Hepatocyte (in vitro differentiated cells): ENCODE measurements around the gene PKDREJ. TPM values are rescaled to one million over a fixed set of nuclear protein-coding genes. Genes with fewer than 3 reads are reported as not detected.

Source experiments
- DNase-seq: peaks from one replicate; pipeline ENCODE4 v3.0.0-alpha.2; 2016; ENCODE audit warnings: low spot score
- H2AFZ ChIP-seq: fragments of 200-600 bp; sonication (generic); 2 replicates; pipeline ENCODE4 v1.6.0; 2016; ENCODE audit warnings: antibody characterized with exemption, mild to moderate bottlenecking
- H3K27ac ChIP-seq: fragments of 200-600 bp; sonication (generic); 2 replicates; pipeline ENCODE4 v1.5.1; 2016; ENCODE audit warnings: mild to moderate bottlenecking
- H3K27me3 ChIP-seq: fragments of 200-600 bp; sonication (generic); 2 replicates; pipeline ENCODE4 v1.6.1; 2016
- H3K36me3 ChIP-seq: fragments of 200-600 bp; sonication (generic); replicated peaks from 2 replicates; pipeline ENCODE4 v1.5.1; 2016; ENCODE audit warnings: low read depth; ENCODE audit not compliant: insufficient read depth
- H3K4me1 ChIP-seq: fragments of 200-600 bp; sonication (generic); 2 replicates; pipeline ENCODE4 v1.5.1; 2016; ENCODE audit warnings: mild to moderate bottlenecking, moderate library complexity; ENCODE audit not compliant: insufficient read depth
- H3K4me2 ChIP-seq: fragments of 200-600 bp; sonication (generic); 2 replicates; pipeline ENCODE4 v1.6.0; 2016
- H3K4me3 ChIP-seq: fragments of 200-600 bp; sonication (generic); 2 replicates; pipeline ENCODE4 v1.5.1; 2016; ENCODE audit warnings: mild to moderate bottlenecking
- H3K79me2 ChIP-seq: fragments of 200-600 bp; sonication (generic); 2 replicates; pipeline ENCODE4 v1.6.0; 2017; ENCODE audit warnings: mild to moderate bottlenecking
- H3K9me2 ChIP-seq: fragments of 200-600 bp; sonication (generic); replicated peaks from 2 replicates; pipeline ENCODE4 v1.6.0; 2017; ENCODE audit warnings: mild to moderate bottlenecking; ENCODE audit not compliant: insufficient read depth
- H3K9me3 ChIP-seq: fragments of 200-600 bp; sonication (generic); 2 replicates; pipeline ENCODE4 v1.5.1; 2016; ENCODE audit warnings: low read depth, mild to moderate bottlenecking
- H4K20me1 ChIP-seq: fragments of 200-600 bp; sonication (generic); 2 replicates; pipeline ENCODE4 v1.6.0; 2016; ENCODE audit warnings: mild to moderate bottlenecking; ENCODE audit not compliant: insufficient read depth, poor library complexity, severe bottlenecking
- EZH2 ChIP-seq: fragments of 200-600 bp; sonication (generic); IDR thresholded peaks from 2 replicates; pipeline ENCODE4 v1.6.1; 2016; ENCODE audit warnings: antibody characterized with exemption, mild to moderate bottlenecking, borderline replicate concordance
- EZH2phosphoT487 ChIP-seq: fragments of 200-600 bp; sonication (generic); IDR thresholded peaks from one replicate; pipeline ENCODE4 v1.6.1; 2018; ENCODE audit warnings: antibody characterized with exemption, mild to moderate bottlenecking, low read depth, moderate library complexity; ENCODE audit not compliant: unreplicated experiment, severe bottlenecking
- WGBS: methylation state at CpG from one replicate; pipeline ENCODE4 v1.1.6; 2016; ENCODE audit warnings: low lambda C conversion rate; ENCODE audit errors: missing lambda C conversion rate; 5-methylcytosine and 5-hydroxymethylcytosine counted together
- polyA plus RNA-seq: library from polyadenylated mRNA; unstranded; fragments of >200 nt; fragmentation: Nextera tagmentation; extraction: Ambion mirVana; gene quantifications from 2 replicates; pipeline ENCODE4 v1.2.1, GENCODE V29; 2016
- total RNA-seq: library from RNA; depleted of rRNA; stranded (reverse); fragments of >200 nt; gene quantifications from 2 replicates; pipeline ENCODE4 v1.2.3, GENCODE V29; 2014
- TF ChIP-seq, protein P1 (sequence below): fragments of 200-600 bp; sonication (generic); IDR thresholded peaks from 2 replicates; pipeline ENCODE4 v1.5.1; 2016; ENCODE audit warnings: antibody characterized with exemption, mild to moderate bottlenecking; ENCODE audit not compliant: poor library complexity

Gene PKDREJ
- total and polyA plus RNA-seq, 2 experiments from 2014 or later: 0.16 TPM; not detected in 1

- no peaks in the 10 kb centered on the region for H4K20me1 ChIP-seq
- no peak for DNase-seq
- H3K79me2 ChIP-seq: peaks cover 17% of the 10 kb centered on the region
- H3K27me3 ChIP-seq: no peaks in the 10 kb centered on the region
- no peaks in the 10 kb centered on the region for H3K9me3 ChIP-seq
- peaks cover 8% of the 10 kb centered on the region for H3K4me1 ChIP-seq
- H2AFZ ChIP-seq: no peak overlapping the region
- no peaks in the 10 kb centered on the region for H3K36me3 ChIP-seq
- H3K4me3 ChIP-seq: no peak overlapping the region
- TF ChIP-seq, protein P1, sequence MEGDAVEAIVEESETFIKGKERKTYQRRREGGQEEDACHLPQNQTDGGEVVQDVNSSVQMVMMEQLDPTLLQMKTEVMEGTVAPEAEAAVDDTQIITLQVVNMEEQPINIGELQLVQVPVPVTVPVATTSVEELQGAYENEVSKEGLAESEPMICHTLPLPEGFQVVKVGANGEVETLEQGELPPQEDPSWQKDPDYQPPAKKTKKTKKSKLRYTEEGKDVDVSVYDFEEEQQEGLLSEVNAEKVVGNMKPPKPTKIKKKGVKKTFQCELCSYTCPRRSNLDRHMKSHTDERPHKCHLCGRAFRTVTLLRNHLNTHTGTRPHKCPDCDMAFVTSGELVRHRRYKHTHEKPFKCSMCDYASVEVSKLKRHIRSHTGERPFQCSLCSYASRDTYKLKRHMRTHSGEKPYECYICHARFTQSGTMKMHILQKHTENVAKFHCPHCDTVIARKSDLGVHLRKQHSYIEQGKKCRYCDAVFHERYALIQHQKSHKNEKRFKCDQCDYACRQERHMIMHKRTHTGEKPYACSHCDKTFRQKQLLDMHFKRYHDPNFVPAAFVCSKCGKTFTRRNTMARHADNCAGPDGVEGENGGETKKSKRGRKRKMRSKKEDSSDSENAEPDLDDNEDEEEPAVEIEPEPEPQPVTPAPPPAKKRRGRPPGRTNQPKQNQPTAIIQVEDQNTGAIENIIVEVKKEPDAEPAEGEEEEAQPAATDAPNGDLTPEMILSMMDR: no peak
- no peak for TF ChIP-seq EZH2phosphoT487
- TF ChIP-seq EZH2: no peak
- no peaks in the 10 kb centered on the region for H3K9me2 ChIP-seq
- H3K27ac ChIP-seq: no peak overlapping the region
- no peak overlapping the region for H3K4me2 ChIP-seq
- WGBS: 98% methylated on average over 2 of the region's 2 CpGs
These were observed 31.6 kb upstream of the PKDREJ start for GRCh38 chr22:46294784-46295183.

- H2AFZ ChIP-seq: no peak overlapping the region
- no peaks in the 10 kb centered on the region for H4K20me1 ChIP-seq
- no peak overlapping the region for H3K27ac ChIP-seq
- no peaks in the 10 kb centered on the region for H3K36me3 ChIP-seq
- H3K9me2 ChIP-seq: no peaks in the 10 kb centered on the region
- no peak overlapping the region for H3K4me3 ChIP-seq
- no peak for DNase-seq
- no peak overlapping the region for H3K4me2 ChIP-seq
- no peaks in the 10 kb centered on the region for H3K9me3 ChIP-seq
- no peaks in the 10 kb centered on the region for H3K27me3 ChIP-seq
- peaks cover 11% of the 10 kb centered on the region for H3K79me2 ChIP-seq
- 88% methylated on average over 11 of the region's 11 CpGs for WGBS
- TF ChIP-seq EZH2: no peak
- no peak for TF ChIP-seq EZH2phosphoT487
- TF ChIP-seq, protein P1: no peak
- H3K4me1 ChIP-seq: peaks cover 8% of the 10 kb centered on the region
These were observed 30.6 kb upstream of the PKDREJ start for GRCh38 chr22:46293577-46294260.

DNA sequence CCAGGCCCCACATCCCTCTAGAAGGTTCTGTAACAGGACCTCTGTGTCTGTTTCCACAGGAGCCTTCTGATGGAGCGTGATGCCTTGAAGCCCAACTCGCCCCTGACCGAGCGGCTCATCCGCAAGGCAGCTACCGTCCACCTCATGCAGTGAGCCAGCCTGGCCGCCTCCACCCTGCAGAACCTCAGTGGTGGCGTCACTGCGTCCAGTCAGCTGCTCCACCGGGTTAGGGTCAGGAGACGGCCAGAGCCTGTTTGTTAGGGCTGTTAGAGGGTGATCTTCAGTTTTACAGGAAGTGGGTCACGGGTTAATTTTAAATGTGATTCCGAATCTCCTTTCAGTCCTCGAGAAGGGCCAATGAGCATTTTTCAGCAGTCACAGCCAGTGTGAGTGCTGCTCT, 29.6 kb upstream of the PKDREJ start:
- no peak overlapping the region for H3K27ac ChIP-seq
- no peak for TF ChIP-seq EZH2
- TF ChIP-seq, protein P1: no peak
- TF ChIP-seq EZH2phosphoT487: no peak
- WGBS: 96% methylated on average over 14 of the region's 14 CpGs

More for the DNA sequence above, 29.6 kb upstream of the PKDREJ start:
- Histone ChIP-seq H3K4me3 (no peak overlapping the region), H3K9me2 (no peaks in the 10 kb centered on the region), H3K79me2 (peaks cover 2% of the 10 kb centered on the region), H2AFZ (no peak overlapping the region), H3K9me3 (no peaks in the 10 kb centered on the region), H3K4me1 (peaks cover 8% of the 10 kb centered on the region), H3K36me3 (no peaks in the 10 kb centered on the region), H4K20me1 (no peaks in the 10 kb centered on the region), H3K27me3 (no peaks in the 10 kb centered on the region), H3K4me2 (no peak overlapping the region)
- no peak for DNase-seq
